ENCODE results near the gene SPON1. TPM values are rescaled to one million over a fixed set of nuclear protein-coding genes. Genes with fewer than 3 reads are reported as not detected.

The SPON1 gene
- total and polyA plus RNA-seq, 2 of the 8 experiments (the other 6 are each of a cell fraction or from before 2014, with no cell fraction given): 1.5 to 5.4 TPM

DNA sequence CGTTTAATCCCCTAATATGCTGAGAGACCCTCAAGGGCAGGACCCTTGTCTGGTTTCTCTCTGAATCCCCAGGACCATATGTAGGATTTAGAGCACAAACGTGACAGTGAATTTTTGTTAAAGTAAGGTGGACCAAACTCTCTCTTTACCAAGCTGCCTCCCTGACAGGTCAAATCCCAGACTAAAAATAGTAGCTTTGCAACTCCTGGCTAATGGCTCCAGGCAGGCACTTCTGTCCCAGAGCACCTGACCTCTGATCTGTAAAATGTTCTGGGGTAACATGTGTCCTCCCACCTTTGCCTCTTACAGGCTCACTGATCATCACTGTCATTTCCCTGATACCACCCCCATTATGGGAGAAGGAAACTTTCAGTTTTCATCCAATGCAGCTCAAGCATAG is 152.3 kb downstream of the SPON1 start:
- H2BK12ac ChIP-seq (ENCODE audit: low read depth, low read length): no peak overlapping the region
- POLR2A ChIA-PET (ENCODE audit: partially characterized antibody): no interaction called here
- TF ChIP-seq JUND (IDR thresholded peaks at IDR 0.05; ENCODE audit: low read length) (no peak), BACH1 (IDR thresholded peaks at IDR 0.05; ENCODE audit: low read length) (no peak), GTF2F1 (IDR thresholded peaks at IDR 0.05; ENCODE audit: borderline replicate concordance, low read depth, low read length) (no peak), CEBPB (IDR thresholded peaks at IDR 0.05; ENCODE audit: low read depth, low read length) (no peak), TCF12 (IDR thresholded peaks at IDR 0.05; ENCODE audit: low read depth, low read length) (no peak), RBBP5 (IDR thresholded peaks at IDR 0.05; ENCODE audit: borderline replicate concordance, low read depth, low read length) (no peak), POLR2A (IDR thresholded peaks at IDR 0.05; ENCODE audit: control extremely low read depth in 1 of 2, low read depth in 2 of 2, low read length in 2 of 2) (no peak), RFX5 (IDR thresholded peaks at IDR 0.05; ENCODE audit: borderline replicate concordance, low read depth, low read length) (no peak), CHD1 (IDR thresholded peaks at IDR 0.05; ENCODE audit: low read depth, low read length) (no peak), TAF7 (optimal IDR thresholded peaks at IDR 0.05; ENCODE audit: borderline replicate concordance, low read depth, low read length) (no peak), EGR1 (IDR thresholded peaks at IDR 0.05; ENCODE audit: borderline replicate concordance, low read depth, low read length) (no peak)
- TF ChIP-seq, protein P1, sequence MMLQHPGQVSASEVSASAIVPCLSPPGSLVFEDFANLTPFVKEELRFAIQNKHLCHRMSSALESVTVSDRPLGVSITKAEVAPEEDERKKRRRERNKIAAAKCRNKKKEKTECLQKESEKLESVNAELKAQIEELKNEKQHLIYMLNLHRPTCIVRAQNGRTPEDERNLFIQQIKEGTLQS (IDR thresholded peaks at IDR 0.05; ENCODE audit: insufficient read depth, low read depth, low read length): no peak
- TF ChIP-seq, protein P2, sequence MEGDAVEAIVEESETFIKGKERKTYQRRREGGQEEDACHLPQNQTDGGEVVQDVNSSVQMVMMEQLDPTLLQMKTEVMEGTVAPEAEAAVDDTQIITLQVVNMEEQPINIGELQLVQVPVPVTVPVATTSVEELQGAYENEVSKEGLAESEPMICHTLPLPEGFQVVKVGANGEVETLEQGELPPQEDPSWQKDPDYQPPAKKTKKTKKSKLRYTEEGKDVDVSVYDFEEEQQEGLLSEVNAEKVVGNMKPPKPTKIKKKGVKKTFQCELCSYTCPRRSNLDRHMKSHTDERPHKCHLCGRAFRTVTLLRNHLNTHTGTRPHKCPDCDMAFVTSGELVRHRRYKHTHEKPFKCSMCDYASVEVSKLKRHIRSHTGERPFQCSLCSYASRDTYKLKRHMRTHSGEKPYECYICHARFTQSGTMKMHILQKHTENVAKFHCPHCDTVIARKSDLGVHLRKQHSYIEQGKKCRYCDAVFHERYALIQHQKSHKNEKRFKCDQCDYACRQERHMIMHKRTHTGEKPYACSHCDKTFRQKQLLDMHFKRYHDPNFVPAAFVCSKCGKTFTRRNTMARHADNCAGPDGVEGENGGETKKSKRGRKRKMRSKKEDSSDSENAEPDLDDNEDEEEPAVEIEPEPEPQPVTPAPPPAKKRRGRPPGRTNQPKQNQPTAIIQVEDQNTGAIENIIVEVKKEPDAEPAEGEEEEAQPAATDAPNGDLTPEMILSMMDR (IDR thresholded peaks at IDR 0.05; ENCODE audit: control extremely low read depth in 1 of 3, insufficient read depth in 1 of 3, low read depth in 1 of 3, low read length in 3 of 3): no peak

More for the DNA sequence above, 152.3 kb downstream of the SPON1 start:
- no peaks in the 10 kb centered on the region for H3K27me3 ChIP-seq (replicated peaks in 1 of 4; ENCODE audit: control insufficient read depth in 3 of 4, extremely low read depth in 1 of 4, insufficient read depth in 3 of 4, low read length in 3 of 4)
- no peak overlapping the region for H3K27ac ChIP-seq (ENCODE audit: low read depth, low read length)
- no peaks in the 10 kb centered on the region for H3K9me3 ChIP-seq (ENCODE audit: insufficient read depth in 2 of 2, low read depth in 1 of 2, low read length in 1 of 2)
- FAIRE-seq: no peak
- no peak overlapping the region for H2AFZ ChIP-seq (ENCODE audit: low read length)
- CTCF ChIA-PET (ENCODE audit: partially characterized antibody): interaction anchor here (0.6 to 1.6 kb wide), 4 partner anchors 56 to 299 kb away, joined by 3 to 5 read pairs (median 4); no protein-coding TSS in a partner anchor
- H3K4me1 ChIP-seq (replicated peaks in 1 of 4; ENCODE audit: control insufficient read depth in 3 of 4, insufficient read depth in 4 of 4, low read length in 3 of 4): peaks cover 0 to 3% (median 0%) of the 10 kb centered on the region in 4 experiments; a peak in 1 of 7 replicates
- H4K91ac ChIP-seq (replicated peaks; ENCODE audit: insufficient read length, low read length): no peak overlapping the region
- no peak for DNase-seq (ENCODE audit: low read depth in 1 of 2, low spot score in 2 of 2)
- H3K23me2 ChIP-seq (ENCODE audit: low read depth, low read length): no peaks in the 10 kb centered on the region
- no peak overlapping the region for H2BK20ac ChIP-seq (ENCODE audit: low read length)
- no peak overlapping the region for H4K8ac ChIP-seq (ENCODE audit: extremely low read depth, insufficient read depth, low read length)
- H3K4ac ChIP-seq (replicated peaks; ENCODE audit: insufficient read length, low read depth, low read length): no peak overlapping the region
- H2BK15ac ChIP-seq (ENCODE audit: low read length): no peak overlapping the region
- H3K14ac ChIP-seq (ENCODE audit: insufficient read length): no peak overlapping the region
- H3K36me3 ChIP-seq (ENCODE audit: control insufficient read depth in 2 of 4, insufficient read depth in 4 of 4, low read length in 3 of 4): no peaks in the 10 kb centered on the region
- no peak overlapping the region for H3K4me2 ChIP-seq (ENCODE audit: insufficient read depth in 1 of 2, low read depth in 2 of 2, low read length in 2 of 2)
- no peaks in the 10 kb centered on the region for H3K79me2 ChIP-seq (ENCODE audit: control insufficient read depth in 1 of 2, insufficient read depth in 2 of 2, low read length in 2 of 2)
- H3K18ac ChIP-seq (ENCODE audit: extremely low read depth, low read length): no peak overlapping the region
- no peak overlapping the region for H4K5ac ChIP-seq (ENCODE audit: insufficient read length, low read depth, low read length)
- H2BK5ac ChIP-seq (ENCODE audit: low read depth, low read length): no peak overlapping the region
- no peak overlapping the region for H3K9ac ChIP-seq (replicated peaks in 1 of 4; ENCODE audit: extremely low read depth in 1 of 4, low read depth in 3 of 4, low read length in 3 of 4)
- H3K56ac ChIP-seq (replicated peaks; ENCODE audit: insufficient read length, low read depth, low read length): no peak overlapping the region
- H3K23ac ChIP-seq (ENCODE audit: insufficient read length): no peak overlapping the region
- H2AK5ac ChIP-seq (ENCODE audit: low read depth, low read length): no peak overlapping the region
- no peaks in the 10 kb centered on the region for H3K79me1 ChIP-seq (ENCODE audit: low read depth, low read length)
- no peaks in the 10 kb centered on the region for H4K20me1 ChIP-seq (replicated peaks in 1 of 2; ENCODE audit: control insufficient read depth in 1 of 2, insufficient read depth in 2 of 2, low read length in 2 of 2)
- no peak overlapping the region for H2BK120ac ChIP-seq (replicated peaks; ENCODE audit: low read depth, low read length)
- 81% methylated on average over 2 of the region's 2 CpGs; no CpG with 5 or more reads in 1 of the 2 experiments for WGBS, 2 experiments (ENCODE audit: extremely low coverage in 1 of 2, insufficient coverage in 1 of 2, insufficient read length in 1 of 2, insufficient replicate concordance in 2 of 2, low coverage in 1 of 2, low lambda C conversion rate in 2 of 2, missing lambda C conversion rate in 1 of 2)
- H3K4me3 ChIP-seq (ENCODE audit: extremely low read depth in 1 of 4, insufficient read depth in 2 of 4, low read depth in 3 of 4, low read length in 4 of 4): no peak overlapping the region
